Endometrium (tissue), 2 donors: ENCODE results near the gene COMT.
"Not testable (repeated sequence)": the region's sequence is repeated elsewhere in the genome, so short reads cannot be mapped to it uniquely, and the experiment has no call there.

Source experiments
- FAIRE-seq: peaks from 2 replicates; lab custom pipeline; 2012; peaks lifted over from hg19 to GRCh38; lab: Jason Lieb, UNC
- donor health status: control.
- donor health status: control.

Gene COMT

DNA sequence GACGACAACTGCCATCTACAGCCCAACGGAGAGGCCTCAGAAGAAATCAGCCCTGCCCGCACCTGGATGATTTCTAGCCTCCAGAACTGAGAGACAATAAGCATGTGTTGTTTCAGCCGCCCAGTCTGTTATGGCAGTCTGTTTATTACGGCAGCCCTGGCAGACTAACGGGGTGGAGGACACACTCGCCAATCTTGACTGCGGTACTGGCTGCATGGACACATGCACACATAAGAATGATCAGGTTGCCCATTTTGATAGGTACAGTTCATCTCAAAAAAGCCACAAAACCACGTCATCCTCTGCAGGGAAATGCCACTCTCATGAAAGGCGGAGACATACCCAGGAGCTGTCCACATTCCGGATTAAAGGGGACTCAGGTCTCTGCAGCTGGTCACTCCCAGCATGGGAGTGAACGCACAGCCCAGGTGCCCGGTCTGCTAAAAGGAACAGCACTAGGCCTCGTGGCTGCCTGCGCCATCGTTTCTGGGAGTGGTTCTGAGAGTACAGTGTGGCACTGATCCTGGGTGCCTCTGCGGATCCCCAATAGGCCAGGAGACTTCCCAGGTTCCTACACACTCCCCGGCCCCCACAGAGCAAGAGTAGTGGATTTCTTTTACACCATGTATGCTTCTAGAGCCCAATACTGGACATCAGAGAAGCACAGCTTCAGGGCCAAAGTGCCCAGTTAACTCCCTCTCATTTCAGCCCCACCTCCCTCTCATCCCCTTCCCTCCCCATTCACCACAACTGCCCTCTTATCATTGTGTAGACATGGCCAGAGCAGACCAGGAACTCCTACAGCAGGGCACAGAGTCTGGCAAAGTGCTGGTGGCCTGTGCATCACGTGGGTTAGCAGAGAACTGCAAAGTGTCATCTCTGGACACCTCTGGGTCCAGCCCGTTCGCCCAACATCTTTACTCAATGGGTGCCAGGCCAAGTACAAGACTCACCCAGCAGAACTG lies 11.7 kb upstream of the COMT start:
- FAIRE-seq: no peak

DNA sequence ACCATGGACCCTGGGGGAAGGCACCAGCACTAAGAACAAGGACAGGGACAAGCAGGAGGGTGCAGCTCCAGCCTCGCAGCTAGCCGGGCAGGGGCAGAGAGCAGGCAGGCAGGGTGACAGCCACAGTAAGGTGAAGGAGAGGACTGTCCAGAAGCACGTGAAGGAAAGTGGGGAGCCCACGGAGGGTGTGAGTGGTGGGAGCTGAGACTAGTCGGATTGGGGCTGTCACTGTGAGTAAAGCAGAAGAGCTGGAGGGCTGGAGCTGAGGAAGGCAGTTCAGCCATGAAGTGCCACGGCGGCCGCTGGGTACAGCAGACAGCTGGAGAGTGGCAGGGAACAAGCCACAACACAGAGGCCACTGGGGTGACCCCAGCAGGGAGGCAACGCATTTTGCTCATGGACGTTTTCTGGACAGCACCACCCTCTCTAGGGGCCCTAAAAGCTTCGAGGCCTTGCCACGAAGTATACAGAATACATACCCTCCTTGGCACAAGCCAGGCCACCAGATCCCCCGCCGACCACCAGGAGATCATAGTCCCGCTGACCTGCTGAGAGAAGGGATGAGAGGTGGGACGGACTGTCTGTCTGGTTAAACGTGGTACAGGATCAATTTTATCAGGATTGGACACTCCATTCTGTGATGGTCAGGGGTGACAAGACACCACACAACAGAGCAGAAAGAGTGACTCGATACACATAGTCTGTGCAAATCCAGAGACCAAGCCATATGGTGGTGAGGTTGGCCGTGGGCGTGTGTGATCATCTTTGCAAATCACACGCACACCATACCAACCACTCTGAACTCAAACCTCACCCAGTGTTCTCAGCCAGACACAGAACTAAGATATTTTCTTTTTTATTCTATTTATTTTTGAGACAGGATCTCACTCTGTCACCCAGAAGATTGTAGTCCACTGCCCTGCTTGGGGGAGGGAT lies 10.8 kb upstream of the COMT start:
- FAIRE-seq: no peak

DNA sequence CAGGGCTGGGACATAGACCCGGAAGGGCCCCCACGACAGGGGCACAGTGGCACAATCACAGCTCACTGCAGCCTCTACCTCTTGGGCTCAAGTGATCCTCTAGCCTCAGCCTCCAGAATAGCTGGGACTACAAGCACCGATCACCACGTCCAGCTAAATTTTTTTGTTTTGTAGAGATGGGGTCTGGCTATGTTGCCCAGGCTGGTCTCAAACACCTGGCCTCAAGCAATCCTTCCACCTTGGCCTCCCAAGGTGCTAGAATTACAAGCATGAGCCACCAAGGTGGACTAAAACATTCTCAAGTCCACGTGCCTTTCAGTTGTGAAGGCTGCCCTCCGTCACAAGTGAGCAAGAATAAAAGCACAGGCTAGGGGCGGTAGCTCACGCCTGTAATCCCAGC lies 10.1 kb upstream of the COMT start:
- FAIRE-seq: no peak

- no peak for FAIRE-seq
Measured at GRCh38 chr22:19932367-19933206, 9.0 kb upstream of the COMT start.

DNA sequence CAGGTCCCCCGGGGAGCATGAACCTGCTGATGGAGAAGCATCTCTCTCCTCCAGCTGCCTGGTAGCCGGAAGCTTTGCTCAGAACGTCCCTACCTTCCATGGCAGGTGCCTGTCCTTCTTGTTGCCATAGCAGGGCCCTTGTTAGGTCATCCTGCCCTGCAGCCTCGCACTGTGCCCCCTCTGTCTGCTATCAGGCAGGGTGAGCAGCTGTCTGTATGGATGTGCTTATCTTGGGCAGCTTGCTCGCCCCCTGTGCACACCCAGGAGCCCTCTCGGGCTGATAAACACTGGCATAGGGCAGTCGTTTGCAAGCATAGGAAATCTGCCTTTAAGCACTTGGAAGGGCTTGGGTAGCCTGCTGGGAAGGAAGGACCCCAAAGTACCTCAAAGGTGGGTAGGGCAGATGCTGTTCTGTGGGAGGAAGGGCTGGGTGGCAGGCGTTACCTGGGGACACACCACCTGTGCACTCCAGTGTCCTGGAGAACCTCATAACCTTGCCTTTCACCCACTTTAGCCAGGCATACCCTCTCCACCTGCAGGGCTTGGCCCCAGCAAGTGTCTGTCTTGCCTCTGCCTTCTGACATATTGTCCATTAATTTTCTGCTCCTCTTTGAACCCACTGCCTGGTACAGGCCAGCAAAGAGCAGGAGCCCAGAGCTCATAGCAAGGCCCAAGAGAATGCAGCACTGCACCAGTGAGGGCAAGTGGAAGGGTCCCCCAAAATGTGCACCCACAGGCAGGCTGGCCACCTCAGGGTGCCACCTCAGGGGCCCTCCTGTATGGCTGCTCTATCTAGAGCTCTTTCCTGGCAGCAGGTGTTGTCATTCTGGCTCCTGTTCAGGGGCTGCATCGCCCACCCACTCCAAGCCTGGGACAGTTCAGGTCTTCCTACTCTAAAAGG lies 8.0 kb upstream of the COMT start:
- FAIRE-seq: no peak

- FAIRE-seq: not testable (repeated sequence)
Measured at GRCh38 chr22:19935123-19935718, 6.4 kb upstream of the COMT start.

DNA sequence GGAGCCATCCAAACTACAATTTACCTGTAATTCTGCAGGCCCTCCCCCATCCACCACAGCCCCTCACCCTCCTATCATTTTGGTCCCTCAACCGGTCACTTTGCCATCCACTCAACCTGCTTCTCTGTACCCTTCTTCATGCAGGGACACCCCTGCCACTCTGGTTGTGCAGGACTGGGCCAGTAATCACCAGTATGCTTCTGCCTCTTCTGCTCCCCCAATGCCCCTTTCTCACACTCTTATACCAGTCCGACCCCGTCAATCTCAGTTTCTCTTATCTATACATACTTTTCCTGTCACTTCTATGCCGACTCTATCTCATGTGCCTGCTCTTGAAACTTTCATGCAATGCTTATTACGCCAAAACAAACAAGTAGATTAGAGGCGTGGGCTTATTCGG lies 5.1 kb upstream of the COMT start:
- no peak for FAIRE-seq

DNA sequence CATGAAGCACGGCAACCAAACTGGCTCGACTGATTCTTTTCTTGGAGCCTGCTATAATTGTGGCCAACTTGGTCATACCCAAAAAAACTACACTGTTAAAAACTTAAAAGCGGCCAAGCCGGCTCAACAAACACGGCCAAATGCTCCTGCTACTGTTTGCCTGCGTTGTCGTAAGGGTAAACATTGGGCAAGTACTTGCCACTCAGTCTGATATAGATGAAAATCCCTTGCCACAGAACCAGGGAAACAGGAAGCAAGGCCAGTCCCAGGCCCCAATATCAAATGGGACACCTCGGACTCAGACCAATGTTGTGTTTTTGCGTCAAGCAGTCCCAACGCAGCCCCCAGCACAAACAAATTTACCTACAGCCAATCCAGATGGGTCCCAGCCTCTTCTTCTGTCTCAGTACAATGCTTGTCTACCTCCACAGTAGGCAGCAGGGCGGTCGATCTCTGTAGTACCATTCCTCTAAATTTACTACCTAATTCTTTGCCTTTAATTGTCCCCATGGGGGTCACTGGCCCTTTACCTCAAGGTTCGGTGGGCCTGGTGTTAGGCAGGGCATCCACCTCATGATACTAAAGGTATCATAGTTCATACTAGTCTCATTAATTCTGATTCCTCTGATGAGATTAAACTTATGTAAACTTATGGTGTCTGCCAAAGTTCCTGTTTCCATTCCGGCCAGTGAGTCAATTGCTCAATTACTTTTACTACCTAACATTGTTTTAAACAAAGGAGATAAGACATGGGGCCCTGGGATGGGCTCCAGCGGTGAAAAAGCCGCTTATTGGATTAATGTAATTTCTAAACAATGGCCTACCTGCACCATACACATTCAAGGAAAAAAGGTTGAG lies 3.7 kb upstream of the COMT start:
- no peak for FAIRE-seq

DNA sequence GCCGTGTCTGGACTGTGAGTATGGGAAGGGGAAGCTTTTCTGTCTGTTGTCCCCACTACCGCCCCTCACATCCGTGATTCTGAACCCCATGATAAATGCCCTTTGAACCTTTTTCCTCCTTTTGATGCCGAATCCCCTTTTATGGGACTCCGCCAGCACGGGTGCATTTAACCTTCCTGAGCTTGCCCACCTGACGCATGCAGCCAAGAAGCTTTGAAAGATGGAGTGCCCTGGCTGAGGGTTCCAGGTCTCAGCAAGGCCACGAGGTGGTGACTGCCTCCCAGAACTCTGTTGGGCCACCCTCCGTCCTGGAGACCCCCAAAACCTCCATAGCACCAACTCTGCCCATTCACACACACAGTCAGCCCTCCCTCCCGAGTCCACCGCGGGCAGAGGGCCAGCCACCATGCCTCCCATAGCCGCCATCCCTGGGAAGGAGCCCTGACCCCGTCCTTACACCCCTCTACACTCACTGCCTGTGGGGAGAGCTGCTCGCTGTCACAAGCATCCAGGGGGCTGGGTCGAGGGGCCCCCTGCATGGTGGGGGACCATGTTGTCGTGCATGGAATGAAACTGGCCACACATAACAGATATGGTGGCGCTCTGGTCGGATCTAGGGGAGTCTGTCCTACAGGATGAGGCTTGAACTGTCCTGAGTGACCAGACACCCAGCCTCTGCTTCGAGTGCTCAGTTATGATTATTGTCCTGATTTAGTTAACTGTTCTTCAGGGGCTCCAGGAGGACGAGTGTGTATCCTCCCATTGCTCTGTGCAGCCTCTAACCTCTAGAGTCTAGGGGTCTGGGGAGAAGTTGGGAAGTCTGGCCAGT lies 822 bp upstream of the COMT start:
- no peak for FAIRE-seq

- no peak for FAIRE-seq
Measured at GRCh38 chr22:19942157-19943081, 847 bp downstream of the COMT start.

DNA sequence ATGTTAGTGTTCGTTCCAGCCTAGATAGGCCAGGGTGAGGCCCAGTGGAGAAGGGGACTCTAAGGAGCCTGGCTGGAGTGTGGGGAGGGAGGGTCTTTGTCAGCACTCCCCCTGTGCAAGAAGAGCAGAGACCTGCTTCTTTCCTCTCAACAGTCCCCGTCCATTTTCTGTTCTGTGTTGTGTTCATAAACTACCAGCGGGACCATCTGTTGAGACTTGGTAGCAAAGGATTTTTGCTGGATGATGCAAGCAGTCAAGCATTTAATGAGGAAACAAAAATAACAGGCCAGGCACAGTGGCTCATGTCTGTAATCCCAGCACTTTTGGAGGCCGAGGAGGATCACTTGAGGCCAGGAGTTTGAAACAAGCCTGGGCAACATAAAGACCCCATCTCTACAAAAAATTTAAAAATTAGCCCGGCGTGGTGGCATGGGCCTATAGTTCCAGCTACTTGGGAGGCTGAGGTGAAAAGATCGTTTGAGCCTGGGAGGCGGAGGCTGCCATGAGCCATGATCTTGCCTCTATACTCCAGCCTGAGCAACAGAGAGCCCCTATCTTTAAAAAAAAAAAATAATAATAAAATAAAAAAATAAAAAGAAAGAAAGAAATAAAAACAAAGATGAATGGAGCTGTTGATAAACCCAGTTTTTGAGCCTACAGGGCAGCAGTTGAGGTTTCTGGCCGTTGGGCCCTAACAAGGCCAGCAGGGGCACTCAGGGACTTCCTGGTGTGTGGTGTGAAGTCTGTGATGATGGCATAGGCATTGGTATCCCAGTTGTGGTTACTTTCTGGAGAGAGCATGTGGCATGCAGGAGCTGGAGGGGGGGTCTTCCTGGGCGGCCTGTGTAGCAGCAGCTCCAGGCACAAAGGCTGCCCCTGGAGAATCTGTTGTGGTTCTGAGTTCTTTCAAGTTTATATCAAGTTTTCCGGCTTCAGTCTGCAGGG lies 1.8 kb downstream of the COMT start:
- no peak for FAIRE-seq

DNA sequence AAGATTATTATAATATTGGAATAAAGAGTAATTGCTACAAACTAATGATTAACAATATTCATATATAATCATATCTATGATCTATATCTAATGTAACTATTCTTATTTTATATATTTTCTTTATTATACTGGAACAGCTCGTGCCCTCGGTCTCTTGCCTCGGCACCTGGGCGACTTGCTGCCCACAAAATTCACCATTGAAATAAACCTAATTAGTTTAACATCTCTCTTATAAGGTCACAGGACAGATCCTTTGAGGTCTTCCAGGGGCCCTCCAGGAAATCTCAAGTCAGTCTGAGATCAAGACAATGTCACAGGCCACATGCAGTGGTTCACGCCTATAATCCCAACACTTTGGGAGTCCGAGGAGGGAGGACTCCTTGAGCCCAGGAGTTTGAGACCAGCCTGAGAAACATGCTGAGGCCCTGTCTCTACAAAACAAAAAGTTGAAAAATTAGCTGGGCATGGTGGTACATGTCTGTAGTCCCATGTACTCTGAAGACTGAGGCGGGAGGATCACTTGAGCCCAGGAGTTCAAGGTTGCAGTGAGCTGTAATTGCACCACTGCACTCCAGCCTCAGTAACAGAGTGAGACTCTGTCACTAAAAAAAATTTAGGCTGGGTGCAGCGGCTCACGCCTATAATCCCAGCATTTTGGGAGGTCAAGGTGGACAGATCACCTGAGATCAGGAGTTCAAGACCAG lies 6.6 kb downstream of the COMT start:
- FAIRE-seq: no peak

DNA sequence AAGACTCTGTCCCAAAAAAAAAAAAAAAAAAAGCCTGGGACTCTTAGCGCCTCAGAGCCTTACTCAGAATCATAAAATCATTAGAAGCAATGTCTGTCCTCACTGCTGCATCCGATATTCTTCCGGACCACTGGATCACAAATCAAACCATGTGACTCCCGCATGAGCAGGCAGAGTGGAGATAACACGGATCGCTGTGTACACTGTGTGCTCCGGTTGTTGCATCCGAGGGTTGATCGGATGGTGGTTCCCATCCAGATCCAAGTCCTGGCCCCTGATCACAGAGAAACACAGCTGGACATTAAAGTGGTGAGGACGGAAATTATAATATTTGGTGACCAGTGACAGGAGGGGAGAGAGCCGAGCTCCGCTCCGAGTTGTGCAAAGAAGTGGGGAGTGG lies 9.8 kb downstream of the COMT start:
- no peak for FAIRE-seq

DNA sequence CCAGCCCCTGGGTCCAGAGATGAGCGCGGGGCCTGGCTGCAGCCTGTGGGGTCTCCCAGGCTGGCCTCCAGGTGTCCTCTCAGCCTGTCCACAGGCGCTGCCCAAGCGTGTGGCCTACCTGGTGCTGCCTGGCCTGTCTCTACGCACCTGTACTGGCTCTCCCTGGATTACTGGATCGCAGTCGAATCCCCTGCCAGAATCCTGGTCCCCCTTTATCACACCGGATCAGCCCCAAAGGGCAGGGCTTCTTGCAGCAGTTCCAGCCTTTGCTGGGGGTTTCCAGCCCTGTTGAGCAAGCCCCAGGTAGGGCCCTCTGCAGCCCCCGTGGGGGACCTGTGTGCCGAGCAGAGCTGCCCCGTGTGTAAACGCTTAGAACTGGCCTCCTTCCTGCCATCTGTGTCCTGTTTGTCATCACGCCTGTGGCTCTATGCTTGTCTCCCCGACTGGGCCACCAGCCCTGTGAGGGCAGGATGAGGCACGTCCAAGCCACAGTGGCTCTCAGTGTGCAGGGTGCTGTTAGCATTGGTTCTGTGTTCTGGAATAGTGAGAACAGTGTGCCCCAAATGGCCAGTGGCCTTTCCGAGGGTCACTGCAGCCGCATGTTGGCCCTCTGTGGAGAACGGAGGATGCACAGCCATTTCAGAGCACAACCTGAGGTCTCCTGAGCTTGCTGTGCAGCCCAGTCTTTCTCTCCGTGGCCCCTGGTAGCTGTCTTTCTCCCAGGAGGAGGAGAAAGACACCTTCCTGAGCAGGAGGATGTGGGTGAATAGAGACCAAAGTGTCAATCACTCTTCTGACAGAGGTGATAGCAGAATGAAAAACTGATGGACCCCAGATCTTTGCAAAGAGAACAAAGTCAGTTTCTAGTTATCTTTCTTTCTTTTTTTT lies 13.9 kb downstream of the COMT start:
- no peak for FAIRE-seq

- no peak for FAIRE-seq
Measured at GRCh38 chr22:19957445-19957844, 15.9 kb downstream of the COMT start.
